SK-N-SH (cell line): ENCODE results near the gene BEST2.

ENCODE experiments used
- CTCF ChIP-seq: fragments of 200-600 bp; sonication (generic); IDR thresholded peaks from 2 replicates; pipeline ENCODE4 v1.6.1; 2017; ENCODE audit warnings: antibody characterized with exemption, mild to moderate bottlenecking, moderate library complexity
- FOXJ3 ChIP-seq: sonication (generic); formaldehyde crosslinking; IDR thresholded peaks from 2 replicates; pipeline ENCODE4 v1.5.1; 2020; ENCODE audit warnings: mild to moderate bottlenecking, missing genetic modification reagents
- NFIC ChIP-seq: IDR thresholded peaks from 2 replicates; pipeline ENCODE4 v1.4.0; 2012; ENCODE audit warnings: borderline replicate concordance
- RAD21 ChIP-seq: IDR thresholded peaks from 2 replicates; pipeline ENCODE4 v1.6.1; 2012; ENCODE audit warnings: mild to moderate bottlenecking, low read length
- USF2 ChIP-seq: fragments of 150-350 bp; IDR thresholded peaks from 2 replicates; pipeline ENCODE4 v1.6.1; 2017; ENCODE audit warnings: antibody characterized with exemption, low read length, low read depth, borderline replicate concordance
- YY1 ChIP-seq: IDR thresholded peaks from 2 replicates; pipeline ENCODE4 v1.4.0; 2012; ENCODE audit warnings: low read depth, mild to moderate bottlenecking
- TF ChIP-seq, protein P1 (sequence below): IDR thresholded peaks from 2 replicates; pipeline ENCODE4 v1.4.0; 2012; ENCODE audit warnings: low read depth, borderline replicate concordance

- no peak for TF ChIP-seq CTCF
- TF ChIP-seq USF2: no peak
- no peak for TF ChIP-seq RAD21
- no peak for TF ChIP-seq FOXJ3 (CRISPR knock-in tag)
- no peak for TF ChIP-seq YY1
- no peak for TF ChIP-seq NFIC
- TF ChIP-seq, protein P1, sequence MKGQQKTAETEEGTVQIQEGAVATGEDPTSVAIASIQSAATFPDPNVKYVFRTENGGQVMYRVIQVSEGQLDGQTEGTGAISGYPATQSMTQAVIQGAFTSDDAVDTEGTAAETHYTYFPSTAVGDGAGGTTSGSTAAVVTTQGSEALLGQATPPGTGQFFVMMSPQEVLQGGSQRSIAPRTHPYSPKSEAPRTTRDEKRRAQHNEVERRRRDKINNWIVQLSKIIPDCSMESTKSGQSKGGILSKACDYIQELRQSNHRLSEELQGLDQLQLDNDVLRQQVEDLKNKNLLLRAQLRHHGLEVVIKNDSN: no peak
These were observed 24.6 kb upstream of the BEST2 start for GRCh38 chr19:12726988-12727316.
